GM12891 (cell line): ENCODE results near the gene OPCML.

Experiments used
- POLR2A ChIP-seq: IDR thresholded peaks from 2 replicates; pipeline ENCODE4 v1.6.1; 2011; ENCODE audit warnings: low read depth, low read length, control low read depth
- POLR2AphosphoS5 ChIP-seq: IDR thresholded peaks from 2 replicates; pipeline ENCODE4 v1.6.1; 2011; ENCODE audit warnings: low read depth, low read length, control low read depth
- SPI1 ChIP-seq: IDR thresholded peaks from 2 replicates; pipeline ENCODE4 v1.6.1; 2011; ENCODE audit warnings: low read depth, low read length, control low read depth
- TAF1 ChIP-seq: IDR thresholded peaks from 2 replicates; pipeline ENCODE4 v1.6.1; 2011; ENCODE audit warnings: low read depth, low read length, control low read depth

DNA sequence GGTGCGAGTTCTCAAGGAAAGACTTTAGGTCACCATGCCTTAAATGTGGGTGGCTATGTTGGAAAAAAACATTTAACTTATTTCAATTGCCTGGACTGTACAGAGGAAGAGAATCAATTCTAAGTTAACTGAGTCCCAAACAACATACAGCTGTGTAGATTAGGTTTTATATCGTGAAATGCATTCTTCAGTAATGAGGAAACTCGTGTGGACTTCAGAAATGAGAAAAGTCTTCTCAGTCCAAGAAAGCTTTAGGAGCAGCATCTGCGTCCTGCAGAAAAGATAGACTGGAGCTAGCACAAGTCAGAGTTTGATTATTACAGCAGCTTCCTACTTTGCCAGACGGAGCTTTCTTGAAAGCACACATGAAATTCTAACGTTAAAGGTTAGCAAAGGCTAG is 673.0 kb downstream of the OPCML start:
- TF ChIP-seq TAF1 = no peak
- TF ChIP-seq POLR2A = no peak
- TF ChIP-seq POLR2AphosphoS5 = no peak
- no peak for TF ChIP-seq SPI1
